Measurements from ENCODE around the gene CD36. TPM values are rescaled to one million over a fixed set of nuclear protein-coding genes. Genes with fewer than 3 reads are reported as not detected.

CD36 gene
- total and polyA plus RNA-seq, 4 donors: 40.1 to 726 (median 115) TPM

- TF ChIP-seq, protein P1, sequence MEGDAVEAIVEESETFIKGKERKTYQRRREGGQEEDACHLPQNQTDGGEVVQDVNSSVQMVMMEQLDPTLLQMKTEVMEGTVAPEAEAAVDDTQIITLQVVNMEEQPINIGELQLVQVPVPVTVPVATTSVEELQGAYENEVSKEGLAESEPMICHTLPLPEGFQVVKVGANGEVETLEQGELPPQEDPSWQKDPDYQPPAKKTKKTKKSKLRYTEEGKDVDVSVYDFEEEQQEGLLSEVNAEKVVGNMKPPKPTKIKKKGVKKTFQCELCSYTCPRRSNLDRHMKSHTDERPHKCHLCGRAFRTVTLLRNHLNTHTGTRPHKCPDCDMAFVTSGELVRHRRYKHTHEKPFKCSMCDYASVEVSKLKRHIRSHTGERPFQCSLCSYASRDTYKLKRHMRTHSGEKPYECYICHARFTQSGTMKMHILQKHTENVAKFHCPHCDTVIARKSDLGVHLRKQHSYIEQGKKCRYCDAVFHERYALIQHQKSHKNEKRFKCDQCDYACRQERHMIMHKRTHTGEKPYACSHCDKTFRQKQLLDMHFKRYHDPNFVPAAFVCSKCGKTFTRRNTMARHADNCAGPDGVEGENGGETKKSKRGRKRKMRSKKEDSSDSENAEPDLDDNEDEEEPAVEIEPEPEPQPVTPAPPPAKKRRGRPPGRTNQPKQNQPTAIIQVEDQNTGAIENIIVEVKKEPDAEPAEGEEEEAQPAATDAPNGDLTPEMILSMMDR (IDR thresholded peaks at IDR 0.05; ENCODE audit: control extremely low read depth, extremely low read depth): no peak
- H3K9ac ChIP-seq (ENCODE audit: insufficient read depth in 1 of 2, low read length in 2 of 2): no peak overlapping the region
- ATAC-seq (ENCODE audit: insufficient read depth, low FRiP score) (no peak), DNase-seq (no peak)
- H3K27ac ChIP-seq (ENCODE audit: low read depth in 1 of 2, low read length in 1 of 2): no peak overlapping the region
- 81 to 89% methylated on average over 4 of the region's 4 CpGs for WGBS, 2 donors
- H3K36me3 ChIP-seq (ENCODE audit: control insufficient read depth in 4 of 4, insufficient read depth in 4 of 4, low read length in 4 of 4): peaks cover 0 to 4% (median under 1%) of the 10 kb centered on the region in 4 donors
- H3K4me1 ChIP-seq (ENCODE audit: control insufficient read depth in 5 of 5, insufficient read depth in 5 of 5, low read length in 5 of 5): peaks cover 0 to 8% (median 0%) of the 10 kb centered on the region in 5 donors
- H3K9me3 ChIP-seq (ENCODE audit: control insufficient read depth in 4 of 4, insufficient read depth in 3 of 4, low read length in 3 of 4): no peaks in the 10 kb centered on the region
- H3K27me3 ChIP-seq (ENCODE audit: control insufficient read depth in 3 of 3, insufficient read depth in 3 of 3, low read length in 2 of 3): no peaks in the 10 kb centered on the region
- no peak overlapping the region for H3K4me3 ChIP-seq
These were observed 22.5 kb downstream of the CD36 start for GRCh38 chr7:80660939-80661338.

GRCh38 chr7:80661729-80662128, 23.3 kb downstream of the CD36 start:
- H3K9me3 ChIP-seq (ENCODE audit: control insufficient read depth in 4 of 4, insufficient read depth in 3 of 4, low read length in 3 of 4): no peaks in the 10 kb centered on the region
- WGBS, 2 donors: 91 to 96% methylated on average over 7 of the region's 7 CpGs
- ATAC-seq (ENCODE audit: insufficient read depth, low FRiP score) (no peak), DNase-seq (no peak)
- TF ChIP-seq, protein P1 (IDR thresholded peaks at IDR 0.05; ENCODE audit: control extremely low read depth, extremely low read depth): no peak
- H3K27me3 ChIP-seq (ENCODE audit: control insufficient read depth in 3 of 3, insufficient read depth in 3 of 3, low read length in 2 of 3): no peaks in the 10 kb centered on the region
- H3K4me3 ChIP-seq: no peak overlapping the region
- H3K36me3 ChIP-seq (ENCODE audit: control insufficient read depth in 4 of 4, insufficient read depth in 4 of 4, low read length in 4 of 4): peaks cover 0 to 4% (median under 1%) of the 10 kb centered on the region in 4 donors
- peaks cover 0 to 8% (median 0%) of the 10 kb centered on the region in 5 donors for H3K4me1 ChIP-seq (ENCODE audit: control insufficient read depth in 5 of 5, insufficient read depth in 5 of 5, low read length in 5 of 5)
- no peak overlapping the region for H3K9ac ChIP-seq (ENCODE audit: insufficient read depth in 1 of 2, low read length in 2 of 2)
- no peak overlapping the region for H3K27ac ChIP-seq (ENCODE audit: low read depth in 1 of 2, low read length in 1 of 2)

DNA sequence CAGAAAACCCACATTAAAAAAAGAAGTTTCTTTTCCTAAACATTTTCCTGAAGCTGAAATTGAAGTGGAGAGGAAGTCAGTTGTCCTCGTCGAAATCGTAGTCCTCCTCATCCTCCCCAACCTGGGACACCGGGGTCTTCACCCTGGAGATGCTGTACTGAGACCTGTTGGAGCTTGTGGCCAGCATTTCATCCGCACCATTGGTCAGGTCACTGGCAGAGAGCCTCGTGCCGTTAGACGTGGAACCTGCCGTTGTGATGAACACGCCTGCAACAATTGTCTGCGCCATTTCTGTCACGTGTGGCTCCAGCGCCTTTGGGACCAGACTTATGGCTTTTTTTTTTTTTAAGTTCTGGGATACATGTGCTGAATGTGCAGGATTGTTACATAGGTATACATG, 23.8 kb downstream of the CD36 start:
- H3K9me3 ChIP-seq (ENCODE audit: control insufficient read depth in 4 of 4, insufficient read depth in 3 of 4, low read length in 3 of 4): no peaks in the 10 kb centered on the region
- WGBS, 2 donors: 89 to 94% methylated on average over 13 of the region's 13 CpGs
- ATAC-seq (ENCODE audit: insufficient read depth, low FRiP score): no peak
- H3K27ac ChIP-seq (ENCODE audit: low read depth in 1 of 2, low read length in 1 of 2): no peak overlapping the region
- no peaks in the 10 kb centered on the region for H3K27me3 ChIP-seq (ENCODE audit: control insufficient read depth in 3 of 3, insufficient read depth in 3 of 3, low read length in 2 of 3)
- no peak for DNase-seq
- TF ChIP-seq, protein P1 (IDR thresholded peaks at IDR 0.05; ENCODE audit: control extremely low read depth, extremely low read depth): no peak
- H3K36me3 ChIP-seq (ENCODE audit: control insufficient read depth in 4 of 4, insufficient read depth in 4 of 4, low read length in 4 of 4): peaks cover 0 to 4% (median under 1%) of the 10 kb centered on the region in 4 donors
- no peak overlapping the region for H3K9ac ChIP-seq (ENCODE audit: insufficient read depth in 1 of 2, low read length in 2 of 2)
- peaks cover 0 to 8% (median 0%) of the 10 kb centered on the region in 5 donors for H3K4me1 ChIP-seq (ENCODE audit: control insufficient read depth in 5 of 5, insufficient read depth in 5 of 5, low read length in 5 of 5)
- no peak overlapping the region for H3K4me3 ChIP-seq

DNA sequence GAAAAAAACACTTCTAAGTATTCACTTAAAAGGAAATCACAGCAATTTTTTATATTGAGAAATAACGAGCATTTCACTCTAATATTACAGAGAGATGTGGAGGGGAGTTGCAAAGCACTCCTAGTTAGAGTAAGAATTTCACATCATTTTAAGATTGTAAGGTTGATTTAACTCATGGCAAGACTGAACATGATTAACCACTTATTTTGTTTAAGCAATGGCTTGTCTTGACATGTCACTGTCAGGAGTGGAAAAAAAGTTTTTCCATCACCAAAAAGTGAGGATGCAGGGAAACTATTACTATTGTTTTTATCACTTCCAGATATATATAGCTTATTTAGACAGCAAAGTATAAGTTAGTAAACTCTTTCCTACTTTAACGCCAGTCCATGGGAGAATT, 27.1 kb downstream of the CD36 start:
- Histone ChIP-seq H3K36me3 (ENCODE audit: control insufficient read depth in 4 of 4, insufficient read depth in 4 of 4, low read length in 4 of 4) (peaks cover 0 to 4% (median under 1%) of the 10 kb centered on the region in 4 donors), H3K4me1 (ENCODE audit: control insufficient read depth in 5 of 5, insufficient read depth in 5 of 5, low read length in 5 of 5) (no peaks in the 10 kb centered on the region), H3K9me3 (ENCODE audit: control insufficient read depth in 4 of 4, insufficient read depth in 3 of 4, low read length in 3 of 4) (no peaks in the 10 kb centered on the region), H3K27me3 (ENCODE audit: control insufficient read depth in 3 of 3, insufficient read depth in 3 of 3, low read length in 2 of 3) (no peaks in the 10 kb centered on the region), H3K9ac (ENCODE audit: insufficient read depth in 1 of 2, low read length in 2 of 2) (no peak overlapping the region), H3K4me3 (no peak overlapping the region), H3K27ac (ENCODE audit: low read depth in 1 of 2, low read length in 1 of 2) (no peak overlapping the region)
- ATAC-seq (ENCODE audit: insufficient read depth, low FRiP score) (no peak), DNase-seq (no peak)
- 79 to 84% methylated on average over 2 of the region's 2 CpGs for WGBS, 2 donors
- TF ChIP-seq, protein P1 (IDR thresholded peaks at IDR 0.05; ENCODE audit: control extremely low read depth, extremely low read depth): no peak
